ENCODE measurements around the gene SLC66A3. TPM values are rescaled to one million over a fixed set of nuclear protein-coding genes. Genes with fewer than 3 reads are reported as not detected.

Gene SLC66A3
- total RNA-seq, 1 donor from 2014 or later, result 14.2 TPM

DNA sequence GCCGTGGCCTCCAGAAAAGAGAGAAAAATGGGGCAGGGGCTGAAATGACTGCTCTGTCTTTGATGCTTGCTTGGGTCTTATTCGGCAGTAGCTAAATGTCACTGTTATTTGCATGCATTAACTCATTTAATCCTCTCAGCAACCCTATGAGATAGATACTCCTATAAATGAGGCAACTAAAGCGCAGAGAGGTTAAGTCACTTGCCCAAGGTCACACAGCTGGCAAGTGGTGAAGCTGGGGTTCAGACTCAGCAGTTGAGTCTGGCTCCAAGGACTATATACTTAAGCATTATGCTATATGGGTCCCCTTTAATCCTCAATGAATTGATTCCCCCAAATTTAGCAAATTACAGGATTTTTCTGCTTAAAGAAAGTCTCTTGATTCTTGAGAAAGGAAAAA is 9.2 kb upstream of the SLC66A3 start:
- Histone ChIP-seq H3K36me3 (ENCODE audit: control insufficient read depth, insufficient read depth, low read length) (no peaks in the 10 kb centered on the region), H3K27me3 (ENCODE audit: control insufficient read depth, insufficient read depth, low read length) (peaks cover 5% of the 10 kb centered on the region), H3K4me3 (ENCODE audit: low read depth, low read length) (no peak overlapping the region)
- DNase-seq (ENCODE audit: low read depth), result no peak
- TF ChIP-seq CTCF (IDR thresholded peaks at IDR 0.05; ENCODE audit: insufficient read depth, low read length, poor library complexity, severe bottlenecking), result no peak

DNA sequence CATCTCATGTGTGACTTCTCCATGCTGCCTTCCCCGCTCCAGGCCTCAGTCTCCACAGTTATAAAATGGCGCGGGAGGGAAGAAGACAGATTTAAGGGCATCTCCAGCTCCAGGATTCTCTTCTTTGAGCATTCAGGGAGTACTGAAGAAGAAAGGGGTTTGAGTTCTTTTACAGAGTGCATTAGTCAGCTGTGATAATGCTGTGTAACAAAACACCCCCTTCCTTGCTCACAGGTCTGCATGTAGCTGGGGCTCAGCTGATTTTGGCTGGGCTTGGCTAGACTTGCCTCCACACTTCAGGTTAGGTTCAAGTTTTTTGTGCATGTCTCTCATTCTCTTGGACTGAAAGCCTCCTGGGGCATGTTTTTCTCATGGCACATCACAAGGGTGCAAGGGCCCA is 8.0 kb upstream of the SLC66A3 start:
- DNase-seq (ENCODE audit: low read depth), result no peak
- no peak for TF ChIP-seq CTCF (IDR thresholded peaks at IDR 0.05; ENCODE audit: insufficient read depth, low read length, poor library complexity, severe bottlenecking)
- H3K4me3 ChIP-seq (ENCODE audit: low read depth, low read length), result no peak overlapping the region
- peaks cover 5% of the 10 kb centered on the region for H3K27me3 ChIP-seq (ENCODE audit: control insufficient read depth, insufficient read depth, low read length)
- H3K36me3 ChIP-seq (ENCODE audit: control insufficient read depth, insufficient read depth, low read length), result no peaks in the 10 kb centered on the region

DNA sequence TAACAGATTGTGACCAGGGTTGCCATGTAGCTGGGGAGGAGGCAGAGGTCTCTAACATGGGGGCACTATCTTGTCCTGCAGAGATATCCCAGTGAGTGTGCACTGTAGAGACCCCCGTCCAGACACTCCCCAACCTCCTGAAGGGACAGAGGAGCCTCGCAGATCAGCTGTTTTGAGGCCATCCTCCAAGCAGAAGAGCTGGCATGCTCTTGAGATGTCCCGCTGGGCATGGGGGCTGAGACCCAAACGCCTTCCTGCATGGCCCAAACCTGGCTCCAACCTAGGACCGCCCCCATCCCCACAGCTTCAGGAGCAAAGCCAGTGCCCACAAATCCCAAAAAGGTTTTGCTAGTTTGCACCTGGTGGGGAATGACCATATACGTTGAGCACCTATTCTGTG is 2.7 kb upstream of the SLC66A3 start:
- peaks cover 3% of the 10 kb centered on the region for H3K27me3 ChIP-seq (ENCODE audit: control insufficient read depth, insufficient read depth, low read length)
- no peak for DNase-seq (ENCODE audit: low read depth)
- H3K36me3 ChIP-seq (ENCODE audit: control insufficient read depth, insufficient read depth, low read length), result no peaks in the 10 kb centered on the region
- no peak overlapping the region for H3K4me3 ChIP-seq (ENCODE audit: low read depth, low read length)
- no peak for TF ChIP-seq CTCF (IDR thresholded peaks at IDR 0.05; ENCODE audit: insufficient read depth, low read length, poor library complexity, severe bottlenecking)

DNA sequence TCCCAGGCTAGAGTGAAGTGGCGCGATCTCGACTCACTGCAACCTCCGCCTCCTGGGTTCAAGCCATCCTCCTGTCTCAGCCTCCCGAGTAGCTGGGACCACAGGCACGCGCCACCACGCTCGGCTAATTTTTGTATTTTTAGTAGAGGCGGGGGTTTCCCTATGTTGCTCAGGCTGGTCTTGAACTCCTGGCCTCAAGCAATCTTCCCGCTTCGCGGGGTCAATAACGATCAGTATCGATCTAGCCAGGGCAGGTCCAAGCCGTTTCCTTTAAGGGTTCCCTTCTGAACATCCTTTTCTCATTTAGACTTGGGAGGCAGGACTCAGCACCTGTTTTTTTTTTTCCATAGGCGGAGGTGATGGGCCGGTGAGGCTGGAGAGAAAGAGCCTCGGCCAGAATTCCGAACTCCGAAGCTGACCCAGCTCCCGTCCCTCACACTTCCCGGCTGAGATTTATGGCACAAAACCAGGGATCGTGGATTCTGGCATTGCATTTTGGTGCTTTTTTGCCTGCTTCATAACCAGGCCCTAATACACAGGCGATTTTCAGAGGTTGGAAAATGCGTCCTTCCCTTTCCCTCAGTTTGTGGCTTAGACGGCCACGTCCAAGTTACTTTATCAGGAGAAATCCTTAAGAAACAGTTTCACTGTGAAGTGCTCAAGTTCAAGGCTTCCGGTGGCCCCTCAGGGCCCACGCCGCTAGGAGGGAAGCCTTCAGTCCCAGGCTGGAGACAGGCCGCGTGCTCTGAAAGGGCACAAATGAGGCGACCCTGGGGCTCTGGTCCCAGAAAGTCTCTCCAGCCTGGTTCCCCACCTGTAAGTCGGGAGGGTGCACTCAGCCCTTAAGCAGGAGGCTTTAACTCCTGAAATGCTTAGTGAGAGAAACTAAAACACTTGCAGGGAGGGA is 998 bp upstream of the SLC66A3 start:
- H3K36me3 ChIP-seq (ENCODE audit: control insufficient read depth, insufficient read depth, low read length), result no peaks in the 10 kb centered on the region
- peak overlapping the region; percentile 40 for H3K4me3 ChIP-seq (ENCODE audit: low read depth, low read length)
- no peak for TF ChIP-seq CTCF (IDR thresholded peaks at IDR 0.05; ENCODE audit: insufficient read depth, low read length, poor library complexity, severe bottlenecking)
- peaks cover 3% of the 10 kb centered on the region for H3K27me3 ChIP-seq (ENCODE audit: control insufficient read depth, insufficient read depth, low read length)
- DNase-seq (ENCODE audit: low read depth), result no peak

DNA sequence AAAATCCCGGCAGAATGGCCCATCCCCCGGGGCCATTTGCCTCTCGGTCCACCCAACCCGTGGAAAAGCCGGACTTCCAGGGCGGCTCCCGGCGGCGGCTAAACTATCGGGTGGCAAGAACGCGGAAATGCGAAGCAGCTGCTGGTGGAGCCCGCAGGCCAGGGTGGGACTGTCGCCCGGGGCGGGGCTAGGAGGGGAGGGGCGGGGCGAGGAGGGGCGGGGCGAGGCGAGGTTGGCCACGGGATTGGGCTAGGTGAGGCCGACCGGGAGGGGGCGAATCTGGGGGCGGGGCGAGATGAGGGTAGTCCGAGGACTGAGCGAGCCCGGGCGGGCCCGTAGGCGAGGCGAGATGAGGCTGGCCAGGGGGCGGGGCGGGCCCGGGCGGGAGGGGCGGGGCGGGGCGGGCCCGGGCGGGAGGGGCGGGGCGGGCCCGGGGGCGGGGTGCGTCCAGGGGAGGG is 315 bp upstream of the SLC66A3 start:
- peak; percentile 59 for DNase-seq (ENCODE audit: low read depth)
- Histone ChIP-seq H3K27me3 (ENCODE audit: control insufficient read depth, insufficient read depth, low read length) (peaks cover 3% of the 10 kb centered on the region), H3K36me3 (ENCODE audit: control insufficient read depth, insufficient read depth, low read length) (no peaks in the 10 kb centered on the region)

More for the DNA sequence above, 315 bp upstream of the SLC66A3 start:
- peak overlapping the region; percentile 40 for H3K4me3 ChIP-seq (ENCODE audit: low read depth, low read length)
- TF ChIP-seq CTCF (IDR thresholded peaks at IDR 0.05; ENCODE audit: insufficient read depth, low read length, poor library complexity, severe bottlenecking), result no peak

Measured in kidney epithelial cell (primary cell).